Cardiac muscle cell (in vitro differentiated cells and primary cell): ENCODE results near the gene RGS7. TPM values are rescaled to one million over a fixed set of nuclear protein-coding genes. Genes with fewer than 3 reads are reported as not detected.
A peak's percentile ranks its signal among the peaks of the same experiment; 100 is the strongest.

Experiments
- DNase-seq, 2 donors: peaks; one replicate each; pipeline versions ENCODE4 v3.0.0 to v3.0.0-alpha.2; 2010 to 2017; ENCODE audit warnings: low read depth in 1 of 2, low spot score in 1 of 2
- H3K27ac ChIP-seq: fragments of 200-600 bp; sonication (generic); 2 replicates; pipeline ENCODE4 v1.5.1; 2016
- H3K27me3 ChIP-seq: fragments of 200-600 bp; sonication (generic); 2 replicates; pipeline ENCODE4 v1.6.0; 2016; ENCODE audit warnings: control low read depth
- H3K36me3 ChIP-seq: fragments of 200-600 bp; sonication (generic); 2 replicates; pipeline ENCODE4 v1.5.1; 2016; ENCODE audit warnings: control low read depth
- H3K4me1 ChIP-seq: fragments of 200-600 bp; sonication (generic); 2 replicates; pipeline ENCODE4 v1.8.1; 2017; ENCODE audit warnings: low read depth, mild to moderate bottlenecking, mixed run types
- H3K4me3 ChIP-seq: fragments of 200-600 bp; sonication (generic); 2 replicates; pipeline ENCODE4 v1.5.1; 2016; ENCODE audit warnings: mild to moderate bottlenecking
- H3K9me3 ChIP-seq: fragments of 200-600 bp; sonication (generic); 2 replicates; pipeline ENCODE4 v1.5.1; 2017; ENCODE audit warnings: low read depth, mild to moderate bottlenecking, control low read depth
- polyA plus RNA-seq: library from polyadenylated mRNA; unstranded; fragments of >200 nt; fragmentation: Nextera tagmentation; extraction: Ambion mirVana; gene quantifications from 2 replicates; pipeline ENCODE4 v1.2.1, GENCODE V29; 2016
- total RNA-seq: library from RNA; depleted of rRNA; stranded (reverse); fragments of >200 nt; gene quantifications from 2 replicates; pipeline ENCODE4 v1.2.3, GENCODE V29; 2016
- TF ChIP-seq, protein P1 (sequence below): IDR thresholded peaks from 2 replicates; pipeline ENCODE4 v1.5.1; 2012; ENCODE audit warnings: low read depth, mild to moderate bottlenecking, low read length

RGS7 gene
- total and polyA plus RNA-seq, 2 experiments from 2014 or later: not detected

DNA sequence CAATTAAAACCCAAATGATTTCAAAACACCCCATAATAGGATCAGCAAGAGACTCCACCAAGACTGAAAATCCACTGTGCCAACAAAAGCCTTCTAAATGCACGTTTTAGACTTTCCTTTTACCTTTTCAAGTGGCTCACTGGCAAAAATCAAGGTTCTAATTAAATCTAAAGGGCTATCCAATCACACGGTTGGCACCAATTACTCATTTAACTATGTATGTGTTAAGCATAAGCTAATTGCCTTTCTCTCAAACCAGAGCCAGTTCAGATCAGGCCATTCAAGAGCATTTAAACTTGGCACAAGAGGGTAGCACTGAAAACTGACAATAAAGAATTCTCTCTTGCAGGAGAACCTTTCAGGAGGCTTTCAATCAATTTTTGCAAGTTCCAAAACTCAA is 139.5 kb downstream of the RGS7 start:
- H3K36me3 ChIP-seq: no peaks in the 10 kb centered on the region
- no peaks in the 10 kb centered on the region for H3K4me1 ChIP-seq
- no peak for DNase-seq

DNA sequence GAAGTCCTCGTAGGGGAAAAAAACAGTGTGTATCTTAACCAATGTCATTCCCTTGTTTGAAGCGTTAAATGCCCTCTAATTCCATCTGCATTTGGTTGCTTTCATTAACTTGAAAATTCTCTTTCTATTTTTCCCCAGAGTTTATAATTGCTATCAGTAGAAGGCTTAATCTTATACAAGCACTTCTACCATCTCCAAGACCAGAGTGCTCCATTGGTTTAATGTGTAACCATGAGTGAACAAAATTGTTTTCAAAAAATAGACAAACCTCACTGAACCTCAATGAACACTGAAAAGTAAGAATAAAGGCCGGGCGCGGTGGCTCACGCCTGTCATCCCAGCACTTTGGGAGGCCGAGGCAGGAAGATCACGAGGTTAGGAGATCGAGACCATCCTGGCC is 141.3 kb downstream of the RGS7 start:
- TF ChIP-seq, protein P1, sequence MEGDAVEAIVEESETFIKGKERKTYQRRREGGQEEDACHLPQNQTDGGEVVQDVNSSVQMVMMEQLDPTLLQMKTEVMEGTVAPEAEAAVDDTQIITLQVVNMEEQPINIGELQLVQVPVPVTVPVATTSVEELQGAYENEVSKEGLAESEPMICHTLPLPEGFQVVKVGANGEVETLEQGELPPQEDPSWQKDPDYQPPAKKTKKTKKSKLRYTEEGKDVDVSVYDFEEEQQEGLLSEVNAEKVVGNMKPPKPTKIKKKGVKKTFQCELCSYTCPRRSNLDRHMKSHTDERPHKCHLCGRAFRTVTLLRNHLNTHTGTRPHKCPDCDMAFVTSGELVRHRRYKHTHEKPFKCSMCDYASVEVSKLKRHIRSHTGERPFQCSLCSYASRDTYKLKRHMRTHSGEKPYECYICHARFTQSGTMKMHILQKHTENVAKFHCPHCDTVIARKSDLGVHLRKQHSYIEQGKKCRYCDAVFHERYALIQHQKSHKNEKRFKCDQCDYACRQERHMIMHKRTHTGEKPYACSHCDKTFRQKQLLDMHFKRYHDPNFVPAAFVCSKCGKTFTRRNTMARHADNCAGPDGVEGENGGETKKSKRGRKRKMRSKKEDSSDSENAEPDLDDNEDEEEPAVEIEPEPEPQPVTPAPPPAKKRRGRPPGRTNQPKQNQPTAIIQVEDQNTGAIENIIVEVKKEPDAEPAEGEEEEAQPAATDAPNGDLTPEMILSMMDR: no peak

More for the DNA sequence above, 139.5 kb downstream of the RGS7 start:
- Histone ChIP-seq H3K27ac (no peak overlapping the region), H3K9me3 (no peaks in the 10 kb centered on the region), H3K4me3 (no peak overlapping the region), H3K27me3 (no peaks in the 10 kb centered on the region)
- TF ChIP-seq, protein P1: no peak

DNA sequence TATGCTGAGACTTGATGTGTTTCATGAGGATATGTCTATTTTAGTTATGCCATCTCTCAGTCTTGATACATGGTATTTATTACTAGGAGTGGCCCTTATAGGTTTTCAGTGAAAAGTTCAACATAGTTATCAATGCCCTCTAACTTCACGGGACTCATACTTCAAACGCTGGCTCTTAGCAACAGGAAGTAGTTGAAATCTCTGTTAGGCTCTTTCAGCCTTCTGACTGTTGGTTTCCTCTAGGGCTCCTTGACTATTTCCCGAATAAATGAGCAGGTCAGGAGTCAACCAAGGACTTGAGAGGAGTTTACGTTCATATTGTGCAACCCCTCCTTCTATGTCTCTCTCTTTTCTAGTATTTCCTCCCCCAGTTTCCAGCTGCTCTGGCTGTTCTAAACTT is 141.8 kb downstream of the RGS7 start:
- Histone ChIP-seq H3K36me3 (no peaks in the 10 kb centered on the region), H3K27me3 (no peaks in the 10 kb centered on the region), H3K4me3 (no peak overlapping the region), H3K9me3 (no peaks in the 10 kb centered on the region), H3K4me1 (no peaks in the 10 kb centered on the region), H3K27ac (no peak overlapping the region)
- TF ChIP-seq, protein P1: no peak
- DNase-seq: peak in 1 of 2 donors; percentile 0

More for the DNA sequence above, 141.3 kb downstream of the RGS7 start:
- no peaks in the 10 kb centered on the region for H3K36me3 ChIP-seq
- H3K4me3 ChIP-seq: no peak overlapping the region
- H3K9me3 ChIP-seq: no peaks in the 10 kb centered on the region
- no peaks in the 10 kb centered on the region for H3K27me3 ChIP-seq
- no peaks in the 10 kb centered on the region for H3K4me1 ChIP-seq
- no peak for DNase-seq
- H3K27ac ChIP-seq: no peak overlapping the region

DNA sequence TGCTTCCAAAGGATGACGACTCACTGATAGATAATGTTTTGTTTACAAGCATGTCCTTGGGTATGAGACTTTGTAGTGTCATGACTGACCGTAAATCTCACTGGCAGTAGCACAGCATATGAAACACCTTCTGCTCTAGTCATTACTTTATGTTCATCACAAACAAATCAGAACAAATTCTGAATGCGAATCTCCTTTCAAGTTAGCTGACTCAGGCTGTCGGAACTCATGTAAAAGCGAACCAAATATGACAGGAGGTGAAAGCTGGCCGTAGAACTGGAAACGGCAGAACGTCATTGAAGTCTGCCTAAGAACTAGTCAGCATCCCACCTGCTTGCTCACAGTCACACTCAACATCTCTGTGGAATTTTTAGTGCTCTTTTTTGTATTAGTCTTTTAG is 143.9 kb downstream of the RGS7 start:
- H3K27ac ChIP-seq: no peak overlapping the region
- no peak for DNase-seq
- no peaks in the 10 kb centered on the region for H3K4me1 ChIP-seq
- no peaks in the 10 kb centered on the region for H3K9me3 ChIP-seq
- H3K4me3 ChIP-seq: no peak overlapping the region
- no peaks in the 10 kb centered on the region for H3K27me3 ChIP-seq
- TF ChIP-seq, protein P1: no peak
- no peaks in the 10 kb centered on the region for H3K36me3 ChIP-seq

DNA sequence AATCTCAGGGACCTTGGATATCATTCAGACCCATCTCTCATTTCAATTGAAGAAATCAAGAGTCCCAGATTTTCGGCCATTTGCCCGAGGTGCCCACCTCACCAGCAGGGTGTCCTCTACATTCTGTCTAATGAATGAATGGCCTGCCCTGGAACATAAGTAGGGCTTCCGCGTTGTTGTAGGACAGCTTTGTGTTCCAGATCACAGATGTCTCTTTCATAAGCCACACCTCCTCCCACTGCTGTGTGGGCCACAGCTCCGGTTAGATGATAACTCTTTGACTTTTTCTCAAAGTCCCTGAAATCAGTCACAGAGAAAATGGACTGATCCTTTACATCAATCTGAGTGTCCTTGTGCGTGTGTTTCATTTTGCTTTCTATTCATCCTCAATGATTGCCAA is 144.4 kb downstream of the RGS7 start:
- Histone ChIP-seq H3K27me3 (no peaks in the 10 kb centered on the region), H3K4me3 (no peak overlapping the region), H3K36me3 (no peaks in the 10 kb centered on the region), H3K9me3 (no peaks in the 10 kb centered on the region), H3K27ac (no peak overlapping the region), H3K4me1 (no peaks in the 10 kb centered on the region)
- DNase-seq: no peak
- TF ChIP-seq, protein P1: no peak

DNA sequence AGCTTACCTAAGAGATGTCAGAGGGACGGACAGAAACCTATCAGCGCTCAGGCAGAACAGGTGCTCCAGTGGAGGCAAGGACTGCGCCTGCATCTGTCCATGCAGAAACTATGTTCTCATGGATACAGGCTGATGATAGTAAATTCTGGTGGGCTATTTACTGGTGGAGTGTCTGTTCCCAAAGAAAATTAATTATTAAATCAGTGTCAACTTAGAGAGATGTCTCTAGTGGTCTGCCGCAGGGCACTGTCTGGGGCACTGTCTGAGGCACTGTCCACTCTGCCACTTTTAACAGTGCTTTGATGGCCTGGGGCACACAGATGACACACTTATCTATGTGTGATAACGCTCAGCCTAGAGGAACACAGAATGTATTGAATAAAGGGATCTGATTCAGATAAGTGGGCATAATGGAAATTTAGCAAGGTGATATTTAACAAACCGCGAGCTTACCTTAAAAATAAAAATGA is 148.1 kb downstream of the RGS7 start:
- Histone ChIP-seq H3K9me3 (no peaks in the 10 kb centered on the region), H3K4me3 (no peak overlapping the region), H3K27ac (no peak overlapping the region), H3K36me3 (no peaks in the 10 kb centered on the region), H3K4me1 (no peaks in the 10 kb centered on the region), H3K27me3 (no peaks in the 10 kb centered on the region)
- no peak for DNase-seq
- TF ChIP-seq, protein P1: no peak
